Inferior parietal cortex (tissue), 1 donor: ENCODE measurements around the gene CFDP1.

Experiments used
- DNase-seq: peaks from one replicate; pipeline ENCODE4 v3.0.0-alpha.2; 2016; ENCODE audit errors: extremely low spot score

Gene CFDP1

DNA sequence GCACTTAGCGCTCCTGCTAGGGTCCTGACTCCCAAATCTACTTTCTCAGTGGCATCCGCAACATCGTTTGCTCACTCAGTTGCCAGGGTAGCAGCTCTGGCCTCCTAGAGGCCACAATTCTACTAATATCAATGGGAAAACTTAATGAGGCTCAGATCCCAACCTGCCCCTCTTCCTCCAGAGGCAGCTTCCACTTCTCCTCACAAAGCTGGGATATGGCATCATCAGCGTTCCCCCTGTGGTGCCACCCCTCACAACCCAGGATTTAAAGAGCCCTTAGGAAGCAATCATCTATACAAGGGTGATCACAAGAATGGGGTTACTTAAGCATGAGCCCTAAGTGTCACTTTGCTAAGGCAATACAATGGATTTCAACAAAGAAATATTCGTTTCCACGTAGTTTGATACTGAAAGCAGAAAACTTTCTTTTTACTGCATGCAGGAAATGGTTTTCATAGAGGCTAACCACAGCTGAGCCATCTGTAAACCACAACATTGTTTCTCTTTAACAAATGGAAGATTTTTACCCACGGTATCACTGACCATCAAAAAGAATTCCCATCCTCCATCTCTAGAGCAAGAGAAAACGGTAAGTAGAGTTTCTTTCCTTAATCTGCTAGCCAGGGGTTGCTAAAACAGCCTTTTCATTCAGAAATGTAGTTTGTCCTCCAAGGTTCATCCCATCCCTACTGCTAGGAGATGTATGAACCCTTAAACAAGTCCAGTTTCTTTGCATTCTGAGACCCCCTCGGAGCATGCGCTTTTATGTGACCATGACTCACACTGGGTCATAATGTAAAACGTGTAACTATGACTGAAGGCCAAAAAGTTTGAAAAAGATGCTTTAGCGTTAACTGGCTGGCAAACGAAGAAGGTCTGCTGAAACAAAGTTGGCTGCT lies 113.5 kb downstream of the CFDP1 start:
- DNase-seq: no peak

GRCh38 chr16:75318737-75319136 lies 114.6 kb downstream of the CFDP1 start:
- no peak for DNase-seq

- no peak for DNase-seq
These were observed 115.8 kb downstream of the CFDP1 start for GRCh38 chr16:75317532-75317931.

DNA sequence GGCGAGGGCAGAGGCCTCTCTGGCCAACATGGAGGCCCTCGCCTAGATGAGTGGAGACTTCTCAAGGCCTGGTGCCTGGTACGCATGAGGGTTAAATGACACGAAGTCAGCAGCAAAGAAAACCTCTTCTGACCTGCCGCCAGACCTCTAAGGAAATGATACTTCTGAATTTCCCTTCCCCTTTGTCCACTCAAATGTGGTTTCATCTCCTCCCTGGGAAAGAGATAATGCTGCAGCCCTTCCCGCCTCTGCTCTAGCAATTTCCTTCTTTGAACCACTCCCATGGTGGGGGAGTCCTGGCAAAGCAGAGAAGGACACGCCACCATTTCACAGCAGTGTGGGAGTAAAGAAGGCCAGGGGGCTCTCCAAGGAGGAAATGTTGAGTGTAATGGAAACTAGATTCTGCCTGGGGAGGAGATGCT lies 116.2 kb downstream of the CFDP1 start:
- no peak for DNase-seq

GRCh38 chr16:75315539-75316306 lies 117.6 kb downstream of the CFDP1 start:
- DNase-seq: no peak

DNA sequence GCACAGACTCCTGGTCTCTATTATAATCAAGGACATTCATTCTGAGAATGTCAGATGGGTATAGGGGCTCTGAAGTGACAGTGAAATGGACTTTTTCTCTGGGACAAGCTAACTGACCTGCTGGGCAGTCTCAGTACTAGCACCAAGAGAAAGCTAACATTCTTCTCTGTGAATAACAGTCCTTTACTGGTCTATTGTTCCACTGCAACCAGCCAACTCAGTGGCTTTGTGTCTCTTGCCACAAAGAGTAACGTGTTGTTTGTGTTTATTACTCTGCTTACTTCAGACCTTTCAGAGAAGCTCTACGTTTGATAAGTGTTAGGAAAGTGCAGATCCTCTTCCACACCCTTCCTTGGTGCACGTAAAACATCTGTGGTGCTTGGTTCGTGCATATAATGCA lies 120.4 kb downstream of the CFDP1 start:
- peak; percentile 51 for DNase-seq

GRCh38 chr16:75311383-75311938 lies 121.8 kb downstream of the CFDP1 start:
- no peak for DNase-seq

DNA sequence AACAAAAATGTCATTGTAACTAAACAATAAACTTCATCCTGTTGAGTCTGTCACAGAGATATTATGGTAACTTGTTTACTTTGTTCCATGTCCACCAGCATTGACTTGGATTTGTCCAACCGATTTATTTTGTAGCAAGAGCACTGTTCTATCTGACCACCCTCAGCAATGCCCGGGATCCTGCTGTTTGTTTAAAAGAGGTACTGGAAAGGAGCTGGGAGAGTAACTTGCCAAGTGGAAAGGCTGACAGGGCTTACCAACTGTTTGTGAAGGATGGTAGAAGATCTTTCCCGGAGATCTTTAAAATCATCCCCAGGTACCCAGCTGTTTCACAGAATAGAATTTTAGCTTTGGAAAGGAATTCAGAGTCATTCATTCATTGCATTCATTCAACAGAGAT lies 122.8 kb downstream of the CFDP1 start:
- no peak for DNase-seq

DNA sequence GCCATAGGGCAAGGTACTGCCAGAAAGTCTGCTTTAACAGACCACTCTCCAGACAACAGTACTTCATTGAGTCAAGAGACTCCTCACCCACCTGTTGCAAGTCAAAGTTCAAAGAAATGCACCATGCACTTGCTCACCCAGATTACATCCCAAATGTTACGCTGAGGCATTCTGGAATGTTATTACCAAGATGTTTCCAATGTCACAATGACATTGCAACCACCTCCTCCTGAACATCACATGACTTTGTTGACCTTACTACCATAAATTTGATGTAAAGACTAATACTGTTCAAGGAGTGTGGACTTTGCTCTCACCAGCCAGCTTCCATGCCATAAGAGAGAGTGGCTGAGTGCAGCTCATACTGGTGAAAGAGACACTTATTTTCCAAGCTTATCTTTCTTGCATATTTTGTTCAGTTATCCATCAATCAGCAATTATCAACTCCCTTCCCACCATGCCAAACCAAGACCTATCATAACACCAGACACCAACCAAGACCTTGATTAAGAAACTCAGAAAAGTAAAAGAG lies 123.3 kb downstream of the CFDP1 start:
- DNase-seq: no peak

DNA sequence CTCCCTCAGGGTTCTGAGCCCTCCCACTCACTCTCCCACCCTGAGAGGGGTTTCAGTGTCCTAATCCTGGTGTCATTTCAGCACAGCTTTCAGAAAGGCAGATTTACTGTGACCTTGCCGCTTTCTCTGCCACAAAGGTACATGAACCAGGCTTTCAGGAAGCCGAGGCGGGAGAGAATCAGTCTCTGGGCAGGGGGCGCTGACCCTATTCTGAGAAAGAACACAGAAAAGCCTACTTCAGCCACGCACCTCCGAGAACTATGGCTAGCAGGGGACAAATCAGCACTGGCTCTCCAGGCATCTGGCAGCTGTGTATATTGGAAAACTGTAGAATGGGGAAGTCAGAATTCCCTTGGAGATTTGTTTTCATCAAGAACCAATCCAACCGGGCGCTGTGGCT lies 124.1 kb downstream of the CFDP1 start:
- DNase-seq: no peak

DNA sequence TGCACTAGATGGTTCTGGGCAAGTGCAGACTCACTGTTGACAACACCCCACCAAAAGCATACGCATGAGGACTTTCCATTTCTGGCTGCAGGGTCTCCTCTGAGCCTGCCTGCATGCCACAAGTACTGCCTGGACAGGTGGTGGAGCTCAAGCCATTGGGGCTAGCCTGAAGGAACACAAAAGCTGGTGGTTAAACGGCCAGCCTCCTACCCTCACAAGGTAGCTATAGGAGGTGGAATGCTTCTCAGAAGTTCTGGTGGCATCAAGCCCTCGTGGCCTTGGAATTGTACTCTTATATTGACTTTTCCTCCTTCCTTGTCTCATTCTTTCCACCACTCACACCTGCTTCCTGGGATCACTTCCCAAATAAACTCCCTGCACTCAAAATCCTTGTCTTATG lies 125.3 kb downstream of the CFDP1 start:
- no peak for DNase-seq

GRCh38 chr16:75307506-75307905 lies 125.8 kb downstream of the CFDP1 start:
- no peak for DNase-seq

DNA sequence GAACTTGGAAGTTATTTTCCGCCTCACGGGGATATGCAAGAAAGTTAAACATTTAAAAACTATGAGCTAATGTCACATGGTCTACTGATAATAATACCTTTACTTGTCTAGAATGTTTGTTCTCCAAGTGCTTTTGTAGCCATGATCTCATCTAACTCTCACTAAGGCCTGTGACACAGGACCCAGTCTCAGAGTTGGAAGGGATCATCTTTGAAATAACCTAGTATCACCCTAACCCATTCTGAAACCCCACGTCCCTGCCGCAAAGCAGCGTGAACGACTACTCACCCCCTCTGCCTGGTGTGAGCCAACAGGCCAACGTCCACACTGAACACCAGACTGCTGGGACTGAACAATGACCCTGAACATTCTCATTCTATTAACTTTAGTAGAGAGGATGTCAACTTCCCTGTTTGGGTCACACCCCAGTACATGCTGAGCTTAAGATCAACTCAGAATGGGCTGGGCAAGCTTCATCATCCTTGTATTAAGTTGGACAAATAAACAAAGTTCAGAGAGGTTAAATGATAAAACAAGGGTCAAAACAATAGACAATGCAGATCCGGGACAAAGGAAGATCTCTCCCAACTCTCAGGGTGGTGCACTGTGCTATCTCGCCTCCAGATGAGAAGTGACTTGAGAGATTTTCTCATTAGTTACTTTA lies 127.1 kb downstream of the CFDP1 start:
- DNase-seq: peak; percentile 39

DNA sequence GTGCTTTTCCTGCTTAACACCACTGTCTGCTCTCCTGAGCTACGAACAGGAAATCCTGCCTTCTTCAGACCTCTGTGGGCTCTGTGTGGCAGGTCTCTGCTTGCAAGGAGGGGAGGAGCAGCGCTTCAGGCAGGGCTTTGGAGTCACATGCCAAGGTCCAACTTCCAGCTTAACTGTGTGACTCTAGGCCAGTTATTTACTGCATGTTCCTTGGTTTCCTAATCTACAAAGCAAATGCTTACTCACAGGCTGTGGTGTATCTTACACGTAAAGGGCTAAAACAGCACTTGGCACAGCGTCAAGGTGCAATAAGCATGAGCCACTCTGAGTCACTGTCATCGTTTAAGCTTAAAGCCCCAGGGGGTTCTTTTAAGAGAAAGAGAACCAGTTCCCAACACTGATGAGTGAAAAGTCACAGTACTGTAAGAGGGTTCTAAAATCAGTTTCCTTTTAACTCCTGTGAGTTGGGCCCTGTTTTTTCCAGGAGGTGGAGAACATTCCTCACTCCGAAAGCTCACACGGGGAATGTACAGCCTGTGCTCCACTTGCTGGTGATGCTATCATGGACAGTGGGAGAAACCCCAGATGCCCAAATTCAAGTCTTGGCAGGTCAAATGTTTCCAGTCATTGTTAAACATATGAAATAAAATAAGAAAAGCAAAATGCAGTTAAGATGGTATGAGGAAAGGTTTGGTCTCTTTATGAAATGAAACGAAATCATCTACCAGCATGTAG lies 127.8 kb downstream of the CFDP1 start:
- peak; percentile 64 for DNase-seq

DNA sequence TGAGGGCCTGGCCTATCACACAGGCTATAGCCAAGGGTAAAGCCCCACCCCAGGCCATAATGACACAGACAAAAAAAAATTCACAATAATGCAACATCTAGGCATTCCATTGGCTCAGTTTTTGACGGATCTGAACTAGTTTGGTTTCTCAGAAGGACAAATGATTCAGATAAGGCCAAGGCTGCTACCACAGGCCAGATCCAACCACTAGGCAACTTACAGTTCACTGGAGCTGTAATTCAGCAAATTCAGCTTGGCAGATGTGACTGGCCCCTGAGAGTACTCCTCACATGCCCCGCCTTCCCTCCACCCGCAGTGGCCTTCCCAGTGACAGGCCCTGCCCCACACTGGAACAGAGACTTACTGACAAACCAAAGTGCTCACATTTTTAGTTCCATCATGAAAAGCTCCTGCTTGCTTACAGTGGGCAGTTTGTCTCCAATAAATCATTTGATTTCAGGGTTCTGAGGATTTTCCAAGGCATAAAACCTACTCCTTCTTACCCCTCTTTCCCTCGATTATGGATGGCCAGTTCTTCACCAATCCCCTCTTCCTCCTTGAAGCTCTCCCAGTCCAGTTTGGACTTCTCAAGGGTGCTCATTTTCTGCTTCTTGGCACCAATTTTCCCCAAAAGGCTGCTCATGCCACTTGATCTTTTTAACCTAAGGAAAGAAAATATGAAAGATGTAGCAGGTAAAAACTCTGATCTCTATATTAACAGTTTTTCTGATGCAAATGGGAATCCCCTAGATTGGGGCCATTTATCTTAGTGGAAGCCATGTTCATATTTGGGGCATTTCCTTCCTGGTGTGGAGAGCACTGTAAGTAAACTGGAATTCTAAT lies 128.6 kb downstream of the CFDP1 start:
- peak; percentile 53 for DNase-seq

- no peak for DNase-seq
These were observed 131.5 kb downstream of the CFDP1 start for GRCh38 chr16:75301804-75302203.

GRCh38 chr16:75298267-75298666 lies 135.0 kb downstream of the CFDP1 start:
- no peak for DNase-seq

- DNase-seq: peak; percentile 52
These were observed 136.7 kb downstream of the CFDP1 start for GRCh38 chr16:75296606-75297005.

DNA sequence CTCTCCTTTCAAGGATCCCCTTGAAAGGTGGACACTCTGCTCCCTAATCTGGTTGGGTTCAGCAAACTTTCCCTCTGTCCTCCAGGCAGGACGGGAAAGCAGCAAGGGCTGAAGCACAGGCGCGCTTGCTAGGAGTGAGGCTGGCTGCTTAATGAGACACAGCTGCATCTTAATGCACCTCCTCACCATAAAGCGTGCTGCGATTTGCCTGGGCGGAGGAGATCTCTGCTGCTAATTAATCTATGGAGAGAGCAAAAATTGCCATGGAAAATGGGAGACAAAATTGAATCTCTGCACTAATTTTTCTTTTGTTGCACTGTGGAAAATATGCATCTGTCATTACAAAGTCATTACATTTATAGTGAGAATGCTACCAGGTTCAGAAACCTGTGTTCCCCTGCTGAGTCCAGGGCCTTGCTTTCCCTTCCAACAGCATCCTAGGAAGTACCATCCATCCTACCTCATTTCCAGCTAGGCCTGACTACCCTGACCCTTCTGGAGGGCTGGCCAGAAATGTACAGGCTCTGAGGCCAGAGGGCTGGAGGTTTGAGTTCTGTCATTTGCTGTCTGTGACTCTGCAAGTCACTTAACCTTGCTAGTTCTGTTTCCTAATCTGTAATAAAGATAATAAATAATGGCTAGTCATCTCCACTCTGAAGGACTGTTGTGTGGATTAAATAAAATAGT lies 138.4 kb downstream of the CFDP1 start:
- no peak for DNase-seq

DNA sequence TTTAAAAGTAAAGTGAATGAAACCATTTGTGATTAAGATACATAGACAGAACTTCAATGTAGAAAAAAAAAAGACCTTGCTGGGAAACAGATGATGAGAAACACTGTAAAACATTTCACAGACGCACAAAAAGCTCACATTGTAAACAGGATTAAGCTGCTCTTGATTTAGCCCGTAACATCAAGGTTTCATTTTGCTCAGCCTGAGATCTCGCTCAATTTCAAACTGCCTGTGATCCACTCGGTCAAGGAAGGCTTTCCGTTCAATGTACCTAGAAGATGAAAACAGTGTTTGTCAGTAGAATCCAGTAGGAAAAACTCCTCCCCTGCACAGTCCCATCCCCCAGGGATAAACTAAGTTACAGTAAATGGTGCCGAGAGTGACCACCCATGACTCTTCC lies 139.5 kb downstream of the CFDP1 start:
- DNase-seq: no peak
